Mucosa of gallbladder (tissue), 1 donor: ENCODE results near the gene CASP12. TPM values are rescaled to one million over a fixed set of nuclear protein-coding genes. Genes with fewer than 3 reads are reported as not detected.

Experiments
- DNase-seq: peaks from one replicate; pipeline ENCODE4 v3.0.0-alpha.2; 2020; ENCODE audit warnings: low spot score
- total RNA-seq: library from RNA; stranded (reverse); gene quantifications from one replicate; pipeline ENCODE4 v1.2.1, GENCODE V29; 2021
- donor health status: DM: no; HTN: no; CAD: no.

CASP12 gene
- total RNA-seq, 1 donor from 2014 or later = 2.0 TPM

DNA sequence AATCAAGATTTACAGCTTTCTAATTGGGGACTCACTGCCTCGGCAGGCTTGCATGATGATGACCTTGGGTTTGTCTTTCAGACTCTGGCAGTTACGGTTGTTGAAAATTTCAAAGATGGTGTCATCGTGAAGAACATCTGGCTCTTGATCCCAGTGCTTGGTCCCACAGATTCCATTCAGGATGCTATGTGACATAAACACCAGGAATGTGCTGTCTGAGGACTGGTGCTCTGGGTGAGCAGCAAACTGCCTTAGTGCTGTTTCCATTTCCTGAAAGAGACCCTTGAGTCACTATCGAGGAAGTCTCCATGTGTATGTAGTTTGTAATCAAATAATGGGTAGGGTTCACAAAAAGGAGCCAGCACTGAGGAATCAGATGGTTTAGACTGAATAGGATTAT, 7.1 kb downstream of the CASP12 start:
- no peak for DNase-seq

DNA sequence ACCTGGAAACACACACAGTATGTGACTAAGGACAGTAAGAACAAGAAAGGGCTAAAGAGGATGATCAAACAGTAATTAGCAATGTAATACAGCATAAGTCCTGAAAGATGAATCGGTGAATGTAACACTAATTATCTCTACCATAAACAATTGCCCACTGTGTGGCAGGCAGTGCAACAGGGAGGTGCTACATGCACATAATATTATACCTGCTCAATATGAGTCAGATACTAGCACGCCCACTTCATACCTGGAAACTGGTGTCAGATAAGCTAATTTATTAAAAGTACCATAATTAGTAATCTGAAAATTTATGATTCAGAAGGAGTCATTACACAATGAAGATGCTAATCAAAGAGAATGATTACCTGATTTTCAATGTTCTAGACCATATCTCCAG, 14.9 kb downstream of the CASP12 start:
- DNase-seq = no peak

- no peak for DNase-seq
Measured at GRCh38 chr11:104881117-104881794, 17.0 kb downstream of the CASP12 start.

DNA sequence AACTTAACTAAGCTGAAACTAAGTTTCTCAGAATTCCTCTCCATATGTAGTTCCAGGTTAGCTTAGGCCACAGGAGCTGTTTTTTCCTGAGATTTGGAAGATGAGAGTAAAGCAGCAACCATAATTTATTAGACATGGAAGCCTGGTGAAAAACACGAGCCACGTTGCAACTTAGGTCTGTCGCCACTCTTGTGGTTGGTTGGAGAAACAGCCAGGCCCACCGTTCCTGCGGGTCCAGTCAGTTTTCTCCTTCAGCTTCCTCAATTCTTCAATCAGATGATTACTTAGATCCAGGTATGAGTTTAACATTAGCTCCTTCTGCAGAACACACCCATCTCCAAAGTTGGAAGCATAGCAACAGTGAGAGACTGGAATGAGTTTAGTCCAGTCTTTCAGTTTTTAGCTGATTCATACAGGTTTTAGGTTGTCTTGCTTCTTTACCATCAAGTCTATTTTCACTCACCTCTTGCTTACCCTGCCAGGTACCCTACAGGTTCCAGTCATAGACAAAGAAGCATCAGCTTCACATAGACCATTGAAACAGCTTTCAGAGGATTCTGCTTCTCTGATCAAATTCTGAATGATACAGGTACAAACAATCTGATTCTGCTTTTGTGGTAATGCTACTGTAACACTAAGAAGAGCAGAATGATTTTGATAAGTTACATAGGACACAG, 18.6 kb downstream of the CASP12 start:
- DNase-seq = no peak

DNA sequence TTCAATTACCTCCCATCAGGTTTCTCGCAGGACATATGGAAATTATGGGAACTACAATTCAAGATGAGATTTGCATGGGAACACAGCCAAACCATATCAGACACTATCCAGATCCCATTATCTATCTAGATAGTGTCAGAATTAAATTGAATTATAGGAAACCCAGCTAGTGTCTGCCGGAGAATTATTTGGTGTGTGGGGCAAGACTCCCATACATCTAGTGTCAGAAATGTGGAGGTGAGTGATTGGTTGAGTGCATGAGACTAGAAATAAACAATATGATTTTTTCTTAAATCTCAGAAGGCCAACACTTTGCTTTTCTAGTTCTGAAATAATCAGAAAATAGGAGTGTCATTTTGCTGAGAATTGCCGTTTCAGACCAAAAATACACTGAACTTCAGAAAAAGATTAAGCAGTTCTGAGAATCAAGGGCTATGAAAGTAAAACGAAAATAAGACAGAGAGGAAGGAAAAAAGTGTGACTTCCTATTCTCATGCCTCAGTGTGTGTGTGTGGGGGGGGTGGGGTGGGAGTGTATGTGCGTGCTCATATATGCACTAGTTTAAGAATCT, 21.3 kb downstream of the CASP12 start:
- DNase-seq = no peak

GRCh38 chr11:104876324-104876723, 21.9 kb downstream of the CASP12 start:
- DNase-seq = no peak

- no peak for DNase-seq
Measured at GRCh38 chr11:104873252-104873651, 25.0 kb downstream of the CASP12 start.

- no peak for DNase-seq
Measured at GRCh38 chr11:104872393-104872792, 25.9 kb downstream of the CASP12 start.

DNA sequence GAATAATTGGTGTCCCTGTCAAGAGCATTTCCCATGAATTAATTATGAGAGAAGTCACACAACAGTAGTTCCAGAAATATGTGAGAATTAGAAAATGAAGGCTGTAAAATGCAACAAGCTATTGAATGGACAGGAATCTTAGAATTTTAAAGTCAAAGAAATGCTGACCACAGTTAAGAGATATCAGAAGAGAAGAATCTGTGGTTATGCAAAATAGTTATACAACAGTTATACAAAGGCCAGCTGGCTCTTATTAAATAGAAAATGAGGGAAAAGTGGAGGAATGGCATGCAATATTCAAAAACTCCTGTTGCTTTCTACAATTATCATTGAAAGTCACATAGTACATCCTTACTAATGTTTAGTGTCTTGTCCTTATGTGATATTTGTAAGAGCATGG, 27.4 kb downstream of the CASP12 start:
- DNase-seq = no peak

DNA sequence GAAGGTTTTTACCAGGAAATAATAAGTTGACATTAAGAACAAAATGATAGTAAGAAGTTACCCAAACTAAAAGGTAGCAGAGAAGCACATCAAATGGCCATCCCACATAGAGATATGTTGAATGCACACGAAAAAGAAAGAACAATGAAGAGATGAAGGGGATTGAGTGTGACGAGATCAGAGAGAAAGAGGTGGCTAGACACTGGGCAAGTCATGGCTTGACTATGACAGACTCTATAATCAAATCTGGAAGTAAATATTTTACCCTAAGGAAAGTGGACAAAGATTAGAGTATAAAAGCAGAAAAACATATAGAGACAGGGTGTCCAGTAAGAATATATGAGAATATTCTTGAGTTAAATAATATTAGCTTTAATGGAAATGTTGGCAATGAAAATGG, 31.4 kb downstream of the CASP12 start:
- no peak for DNase-seq

DNA sequence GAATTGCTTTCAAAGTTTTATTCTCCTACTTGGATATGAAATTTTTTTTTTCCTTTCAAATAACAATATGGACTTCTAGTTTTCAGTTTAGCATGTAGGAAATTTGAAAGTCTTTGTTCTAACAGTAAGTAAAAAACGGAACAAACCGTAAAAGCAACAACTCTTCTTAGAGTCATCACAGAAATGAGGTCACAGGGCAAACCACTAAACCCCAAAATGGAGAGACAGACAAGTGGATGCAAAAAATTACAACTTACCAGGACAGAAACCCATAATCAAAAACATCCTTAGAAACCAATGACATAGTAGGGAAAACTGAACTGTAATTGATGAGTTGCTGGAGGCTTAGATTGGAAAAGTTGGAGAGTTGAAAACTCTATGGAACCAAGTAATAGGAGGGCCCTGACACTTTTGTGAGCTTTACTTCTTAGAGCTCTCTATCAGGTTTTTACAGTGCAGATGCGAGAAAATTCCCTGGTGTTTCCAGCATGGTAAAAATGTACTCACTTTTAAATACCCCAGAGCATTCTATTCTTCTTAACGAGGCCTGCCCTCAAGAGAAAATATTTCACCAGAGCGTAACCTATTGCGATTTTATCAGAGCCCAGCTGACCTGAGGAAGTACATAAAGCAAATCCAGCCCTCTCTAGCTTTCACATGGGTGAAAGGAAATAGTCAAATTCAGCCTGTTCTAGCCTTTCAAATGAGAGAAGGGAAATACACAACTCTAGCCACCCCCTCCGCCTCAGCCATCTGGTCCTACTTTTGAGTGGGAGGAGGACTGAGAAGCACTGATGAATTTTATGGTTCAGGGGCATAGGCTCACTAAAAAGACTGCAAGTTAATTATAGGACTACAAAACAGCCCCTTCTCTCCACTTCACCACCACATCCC, 39.1 kb downstream of the CASP12 start:
- no peak for DNase-seq

GRCh38 chr11:104856607-104857006, 41.7 kb downstream of the CASP12 start:
- DNase-seq = no peak

GRCh38 chr11:104855965-104856364, 42.3 kb downstream of the CASP12 start:
- no peak for DNase-seq

DNA sequence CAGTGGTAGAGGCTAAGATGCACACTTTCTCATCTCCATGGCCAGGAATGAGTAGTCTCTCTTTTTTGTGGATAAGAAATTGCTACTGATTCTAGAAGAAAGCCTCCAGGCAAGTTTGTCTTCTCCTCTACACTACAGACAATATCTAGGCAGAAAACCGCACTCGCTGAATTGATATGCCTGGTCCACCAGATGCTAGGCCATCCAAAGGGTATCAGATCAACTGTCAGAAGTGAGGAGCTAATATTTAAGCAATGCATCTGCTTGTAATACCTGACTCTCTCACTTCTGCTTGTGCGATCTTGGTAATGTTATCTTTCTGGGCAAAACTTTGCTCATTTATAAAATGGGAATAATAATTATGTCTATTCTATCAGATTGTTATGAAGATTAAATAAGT, 45.0 kb downstream of the CASP12 start:
- no peak for DNase-seq

DNA sequence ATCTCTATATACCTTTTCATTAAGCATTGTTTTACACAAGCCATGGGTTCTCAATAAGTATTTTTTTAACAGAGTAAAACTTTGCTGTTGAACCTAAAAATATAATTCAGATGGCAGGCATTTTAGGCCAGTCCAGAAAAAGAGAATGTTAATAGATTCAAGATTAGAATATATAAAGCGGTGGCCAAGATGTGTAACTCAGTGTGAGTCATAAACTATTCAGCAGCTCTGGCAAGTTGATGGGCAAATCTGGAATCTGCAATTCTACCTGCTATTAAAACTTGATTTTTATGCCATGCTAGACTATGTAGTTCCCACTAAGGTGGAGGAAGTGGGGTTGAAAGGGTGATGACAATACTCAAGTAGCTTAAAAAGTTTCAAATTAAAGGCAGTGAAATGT, 45.4 kb downstream of the CASP12 start:
- DNase-seq = no peak

- no peak for DNase-seq
Measured at GRCh38 chr11:104846216-104846615, 52.0 kb downstream of the CASP12 start.

DNA sequence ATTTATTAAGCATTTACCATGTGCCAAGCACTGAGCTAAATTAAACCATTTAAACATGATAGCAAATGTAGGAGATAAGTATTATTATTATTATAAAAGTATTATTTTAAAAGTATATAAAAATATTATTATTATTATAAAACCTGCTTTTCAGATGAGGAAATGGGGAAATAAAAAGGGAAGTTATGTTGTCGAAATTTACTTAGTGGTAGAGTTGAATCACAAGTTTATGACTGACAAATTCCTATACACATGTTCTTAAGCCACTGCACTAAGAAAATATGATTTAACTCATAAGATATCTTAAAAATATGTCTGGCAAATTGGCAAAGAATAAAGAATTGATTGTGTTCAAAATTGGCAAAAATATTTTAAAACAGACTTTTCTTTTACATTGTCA, 53.8 kb downstream of the CASP12 start:
- DNase-seq = no peak

DNA sequence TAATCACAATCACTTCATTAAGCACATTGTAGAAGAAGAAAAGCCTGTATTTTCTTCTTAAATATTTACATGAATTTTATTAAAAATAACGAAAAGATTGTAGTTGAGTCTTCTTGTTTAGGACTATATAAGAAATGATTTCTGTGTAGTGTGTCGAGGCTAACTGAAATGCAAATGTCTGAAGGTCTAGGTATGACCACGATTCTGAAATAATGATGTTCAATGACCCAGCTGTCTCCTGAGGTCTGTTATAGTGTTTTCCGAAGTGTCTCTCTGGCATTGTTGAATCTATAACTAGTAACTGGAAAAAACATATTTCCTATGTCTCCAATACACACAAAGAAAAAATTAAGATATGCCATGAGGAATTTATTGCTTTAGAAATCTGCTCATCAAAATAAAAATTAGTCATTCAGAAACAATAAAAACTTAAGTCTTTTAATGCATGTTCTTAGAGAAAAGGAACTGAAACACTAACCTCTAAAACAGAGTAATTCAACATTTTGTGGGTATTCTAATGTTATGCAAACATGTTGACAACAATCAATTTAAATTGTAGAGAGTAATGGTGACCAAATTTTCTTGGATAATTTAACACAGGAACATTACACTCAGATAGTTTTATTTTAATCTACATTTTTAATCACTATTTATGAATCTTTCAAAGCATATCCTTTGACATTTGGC, 55.0 kb downstream of the CASP12 start:
- DNase-seq = no peak

DNA sequence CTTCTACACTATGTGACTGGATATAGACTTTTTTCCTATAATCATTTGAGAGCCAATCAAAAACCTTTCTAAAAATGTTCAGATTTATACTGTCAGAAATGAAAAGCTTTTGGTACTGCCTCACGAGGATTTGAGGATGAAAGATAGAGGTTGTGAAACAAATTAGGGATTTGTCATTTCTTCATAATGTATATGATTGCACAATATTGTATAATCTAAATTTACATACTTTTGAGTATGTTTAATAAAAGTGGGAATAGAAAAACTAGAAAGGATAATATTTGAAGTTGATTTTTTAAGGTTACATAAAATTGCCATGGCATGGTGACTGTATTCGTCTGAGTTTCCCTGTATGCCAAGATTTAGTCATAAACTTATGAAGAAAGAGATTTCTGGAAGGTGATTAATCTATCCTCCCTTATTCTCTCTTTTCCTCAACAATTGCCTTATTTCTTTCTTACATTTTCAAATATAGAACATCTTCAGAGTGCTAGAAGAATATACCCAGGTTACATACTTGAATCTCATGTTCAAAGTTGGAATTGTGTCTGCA, 56.2 kb downstream of the CASP12 start:
- no peak for DNase-seq

- DNase-seq = no peak
Measured at GRCh38 chr11:104841185-104841584, 57.1 kb downstream of the CASP12 start.

- DNase-seq = no peak
Measured at GRCh38 chr11:104837969-104838639, 60.2 kb downstream of the CASP12 start.
